Choroid plexus epithelial cell (primary cell): ENCODE data around the gene NPAS2.

Experiments used
- DNase-seq: peaks from one replicate; pipeline ENCODE4 v3.0.0-alpha.2; 2010; ENCODE audit warnings: low read depth
- H3K4me3 ChIP-seq: 2 replicates; pipeline ENCODE4 v1.5.1; 2011; ENCODE audit warnings: low read depth, mild to moderate bottlenecking, control low read depth, low read length, moderate library complexity
- CTCF ChIP-seq: conservative IDR thresholded peaks from 2 replicates; pipeline ENCODE4 v1.5.1; 2011; ENCODE audit warnings: low read depth, mild to moderate bottlenecking, control low read depth, inconsistent platforms, low read length, moderate library complexity

NPAS2 gene

DNA sequence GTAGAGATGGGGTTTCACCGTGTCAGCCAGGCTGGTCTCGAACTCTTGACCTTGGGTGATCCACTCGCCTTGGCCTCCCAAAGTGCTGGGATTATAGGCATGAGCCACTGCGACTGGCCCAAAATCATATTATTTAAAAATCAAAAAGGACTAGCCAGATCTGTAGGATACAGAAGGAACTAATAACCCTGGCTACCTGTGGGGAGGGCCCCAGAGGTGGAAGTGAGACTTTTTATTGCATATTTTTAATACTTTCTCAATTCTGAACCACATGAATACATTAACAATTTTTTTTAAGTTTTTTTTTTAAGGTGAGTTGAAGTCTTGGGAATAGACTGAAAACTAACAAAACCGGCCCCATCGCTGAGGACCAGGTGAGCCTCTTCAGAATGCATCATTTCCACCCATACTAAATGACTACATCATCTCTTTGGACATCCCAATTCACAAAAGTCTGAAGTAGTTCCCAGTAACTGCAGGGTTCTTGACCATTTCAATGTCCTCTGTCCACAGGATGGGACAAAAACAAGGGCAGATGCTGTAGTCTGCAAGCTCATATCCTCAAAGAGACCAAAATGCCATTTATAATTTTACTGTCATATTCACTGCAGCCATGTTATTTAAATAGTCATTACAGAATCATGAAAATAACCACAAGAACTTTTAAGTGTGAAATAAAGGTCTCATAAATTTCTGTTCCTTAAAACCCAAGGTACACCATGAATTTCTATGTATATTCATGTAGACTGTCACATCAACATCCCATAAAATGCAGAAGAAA, 203.6 kb downstream of the NPAS2 start:
- TF ChIP-seq CTCF, result no peak
- DNase-seq, result no peak
- H3K4me3 ChIP-seq, result no peak overlapping the region

GRCh38 chr2:101025561-101025960, 205.6 kb downstream of the NPAS2 start:
- no peak overlapping the region for H3K4me3 ChIP-seq
- no peak for TF ChIP-seq CTCF
- DNase-seq, result no peak

- TF ChIP-seq CTCF, result no peak
- no peak overlapping the region for H3K4me3 ChIP-seq
- no peak for DNase-seq
Measured at GRCh38 chr2:101026253-101026701, 206.3 kb downstream of the NPAS2 start.

GRCh38 chr2:101026923-101027469, 207.1 kb downstream of the NPAS2 start:
- no peak overlapping the region for H3K4me3 ChIP-seq
- TF ChIP-seq CTCF, result no peak
- no peak for DNase-seq

DNA sequence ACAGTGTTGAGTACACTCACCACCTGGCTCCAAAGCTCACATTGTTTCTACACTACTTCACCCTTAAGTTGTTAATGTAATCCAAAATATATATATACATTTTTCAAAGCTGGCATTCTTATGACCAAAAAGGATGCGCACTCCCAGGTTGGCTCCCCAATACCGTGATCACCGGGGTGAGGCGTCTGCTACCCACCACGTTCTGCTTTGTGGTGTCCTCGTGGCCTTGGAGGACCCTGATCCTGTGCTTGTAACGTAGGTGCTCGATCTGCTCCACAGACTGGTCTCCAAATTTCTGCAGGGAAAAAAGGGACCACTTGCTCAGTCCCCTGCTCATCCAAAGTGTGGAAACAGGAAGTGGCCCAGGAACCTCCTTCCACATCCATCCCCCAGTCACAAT, 207.9 kb downstream of the NPAS2 start:
- no peak overlapping the region for H3K4me3 ChIP-seq
- no peak for TF ChIP-seq CTCF
- no peak for DNase-seq

- no peak overlapping the region for H3K4me3 ChIP-seq
- TF ChIP-seq CTCF, result no peak
- no peak for DNase-seq
Measured at GRCh38 chr2:101030866-101031554, 211.1 kb downstream of the NPAS2 start.
